IMR-90 (cell line): ENCODE data around the gene FOXP1. TPM values are rescaled to one million over a fixed set of nuclear protein-coding genes. Genes with fewer than 3 reads are reported as not detected.
A peak's percentile ranks its signal among the peaks of the same experiment; 100 is the strongest.

Source experiments
- ATAC-seq: fragments of 200-7000 bp; cut with Tn5 transposase; 2 replicates; pipeline ENCODE4 v1.9.1; 2020; ENCODE audit warnings: low read depth, mild to moderate bottlenecking, moderate library complexity
- BruUV-seq: library from RNA; stranded (reverse); fragments of 400-500 nt; replicated peaks from 2 replicates; lab custom pipeline; 2021; lab: Mats Ljungman, UMichigan
- CTCF ChIA-PET: fragments of 300-600 bp; formaldehyde crosslinking; extraction: SDS; loops from one replicate; lab custom pipeline; 2021; ENCODE audit warnings: antibody characterized with exemption; lab: Yijun Ruan, JAX
- POLR2A ChIA-PET: fragments of 300-600 bp; sonication (Branson Sonifier 250); formaldehyde crosslinking; loops from one replicate; lab custom pipeline; 2022; ENCODE audit warnings: antibody characterized with exemption; ENCODE audit not compliant: unreplicated experiment; lab: Charles Lee
- DNase-seq: peaks from one replicate; pipeline ENCODE4 v3.0.0; 2013
- H2AFZ ChIP-seq: replicated peaks from 2 replicates; pipeline ENCODE3; 2013; ENCODE audit warnings: low read length, mild to moderate bottlenecking; ENCODE audit not compliant: poor library complexity
- H2AK5ac ChIP-seq: 2 replicates; pipeline ENCODE4 v1.6.1; 2013; ENCODE audit warnings: low read depth, low read length, inconsistent platforms
- H2AK9ac ChIP-seq: replicated peaks from 2 replicates; pipeline ENCODE3; 2013; ENCODE audit warnings: mild to moderate bottlenecking, low read depth, low read length, moderate library complexity; ENCODE audit not compliant: poor library complexity
- H2BK120ac ChIP-seq: 2 replicates; pipeline ENCODE4 v1.6.1; 2013; ENCODE audit warnings: low read depth, low read length, inconsistent platforms
- H2BK15ac ChIP-seq: 3 replicates; pipeline ENCODE4 v1.6.1; 2013; ENCODE audit warnings: low read depth, low read length, inconsistent platforms
- H2BK20ac ChIP-seq: 2 replicates; pipeline ENCODE4 v1.6.1; 2013; ENCODE audit warnings: low read depth, mild to moderate bottlenecking, inconsistent platforms, low read length, moderate library complexity
- H2BK5ac ChIP-seq: 2 replicates; pipeline ENCODE4 v1.6.1; 2013; ENCODE audit warnings: mild to moderate bottlenecking, low read depth, low read length, inconsistent platforms; ENCODE audit not compliant: poor library complexity, severe bottlenecking
- H3K14ac ChIP-seq: replicated peaks from 2 replicates; pipeline ENCODE4 v1.6.1; 2013; ENCODE audit warnings: low read depth, low read length, inconsistent platforms
- H3K18ac ChIP-seq: 2 replicates; pipeline ENCODE4 v1.6.1; 2013; ENCODE audit warnings: low read depth, low read length, control low read depth
- H3K23ac ChIP-seq: 2 replicates; pipeline ENCODE4 v1.6.1; 2013; ENCODE audit warnings: low read depth, low read length, inconsistent platforms
- H3K27ac ChIP-seq: 2 replicates; pipeline ENCODE4 v1.5.1; 2013; ENCODE audit warnings: mild to moderate bottlenecking, control low read depth, low read length; ENCODE audit not compliant: insufficient read depth
- H3K27me3 ChIP-seq: 2 replicates; pipeline ENCODE4 v1.6.1; 2013; ENCODE audit warnings: low read length; ENCODE audit not compliant: control insufficient read depth, insufficient read depth
- H3K36me3 ChIP-seq: 2 replicates; pipeline ENCODE4 v1.6.1; 2013; ENCODE audit warnings: low read length, mixed read lengths; ENCODE audit not compliant: control insufficient read depth, insufficient read depth
- H3K4ac ChIP-seq: 2 replicates; pipeline ENCODE4 v1.6.1; 2013; ENCODE audit warnings: low read depth, low read length, inconsistent platforms
- H3K4me1 ChIP-seq: 2 replicates; pipeline ENCODE4 v1.6.1; 2013; ENCODE audit warnings: low read length, mixed read lengths; ENCODE audit not compliant: control insufficient read depth, insufficient read depth
- H3K4me2 ChIP-seq: 2 replicates; pipeline ENCODE4 v1.6.1; 2013; ENCODE audit warnings: low read depth, mild to moderate bottlenecking, control low read depth, low read length, moderate library complexity
- H3K4me3 ChIP-seq: 2 replicates; pipeline ENCODE4 v1.5.1; 2013; ENCODE audit warnings: low read depth, mild to moderate bottlenecking, control low read depth, low read length, moderate library complexity; ENCODE audit not compliant: insufficient read depth
- H3K56ac ChIP-seq: 2 replicates; pipeline ENCODE4 v1.6.1; 2013; ENCODE audit warnings: low read length, inconsistent platforms; ENCODE audit not compliant: insufficient read depth; ENCODE audit errors: extremely low read depth
- H3K79me1 ChIP-seq, 2 experiments: 2 replicates each; pipeline ENCODE4 v1.6.1; 2013; ENCODE audit warnings: low read length in 2 of 2, inconsistent platforms in 1 of 2, low read depth in 1 of 2
- H3K9ac ChIP-seq: 2 replicates; pipeline ENCODE4 v1.6.1; 2013; ENCODE audit warnings: low read depth, low read length, control low read depth
- H3K9me1 ChIP-seq: 2 replicates; pipeline ENCODE4 v1.6.1; 2013; ENCODE audit warnings: low read length, inconsistent platforms; ENCODE audit not compliant: insufficient read depth
- H3K9me3 ChIP-seq: 2 replicates; pipeline ENCODE4 v1.6.1; 2013; ENCODE audit warnings: low read length; ENCODE audit not compliant: control insufficient read depth, insufficient read depth
- H4K20me1 ChIP-seq: 2 replicates; pipeline ENCODE4 v1.6.1; 2013; ENCODE audit warnings: low read length, inconsistent platforms; ENCODE audit not compliant: insufficient read depth
- H4K5ac ChIP-seq: 2 replicates; pipeline ENCODE4 v1.6.1; 2013; ENCODE audit warnings: mild to moderate bottlenecking, low read depth, low read length, control low read depth
- H4K8ac ChIP-seq, 2 experiments: 2 replicates each; pipeline ENCODE4 v1.6.1; 2013; ENCODE audit warnings: low read depth in 2 of 2, low read length in 2 of 2, control low read depth in 1 of 2, inconsistent platforms in 1 of 2
- H4K91ac ChIP-seq: 2 replicates; pipeline ENCODE4 v1.6.1; 2013; ENCODE audit warnings: low read depth, low read length, inconsistent platforms; ENCODE audit not compliant: insufficient read depth
- CEBPB ChIP-seq: IDR thresholded peaks from 2 replicates; pipeline ENCODE4 v1.6.1; 2012; ENCODE audit warnings: low read depth, low read length, improper control_type of control experiment
- CHD1 ChIP-seq: IDR thresholded peaks from 2 replicates; pipeline ENCODE4 v1.6.1; 2012; ENCODE audit warnings: low read depth, low read length, improper control_type of control experiment
- CTCF ChIP-seq: conservative IDR thresholded peaks from 2 replicates; pipeline ENCODE4 v1.5.1; 2012; ENCODE audit warnings: mild to moderate bottlenecking, low read depth, low read length, improper control_type of control experiment
- FOS ChIP-seq: fragments of 150-350 bp; IDR thresholded peaks from 2 replicates; pipeline ENCODE4 v1.6.1; 2016; ENCODE audit warnings: low read depth, low read length
- MAFK ChIP-seq: IDR thresholded peaks from 2 replicates; pipeline ENCODE4 v1.6.1; 2012; ENCODE audit warnings: low read depth, low read length, improper control_type of control experiment
- MAZ ChIP-seq: IDR thresholded peaks from 2 replicates; pipeline ENCODE4 v1.6.1; 2012; ENCODE audit warnings: low read depth, mild to moderate bottlenecking, low read length, improper control_type of control experiment, moderate library complexity, borderline replicate concordance
- MXI1 ChIP-seq: IDR thresholded peaks from 2 replicates; pipeline ENCODE4 v1.6.1; 2012; ENCODE audit warnings: low read depth, mild to moderate bottlenecking, low read length, moderate library complexity, borderline replicate concordance
- POLR2A ChIP-seq: IDR thresholded peaks from 2 replicates; pipeline ENCODE4 v1.6.1; 2012; ENCODE audit warnings: mild to moderate bottlenecking, low read depth, low read length
- RAD21 ChIP-seq: IDR thresholded peaks from 2 replicates; pipeline ENCODE4 v1.6.1; 2012; ENCODE audit warnings: low read length, improper control_type of control experiment
- SMC3 ChIP-seq: fragments of 150-350 bp; IDR thresholded peaks from 2 replicates; pipeline ENCODE4 v1.6.1; 2016; ENCODE audit warnings: low read depth, mild to moderate bottlenecking, antibody characterized with exemption, low read length, moderate library complexity
- USF2 ChIP-seq: fragments of 150-350 bp; IDR thresholded peaks from 2 replicates; pipeline ENCODE4 v1.6.1; 2017; ENCODE audit warnings: mild to moderate bottlenecking, antibody characterized with exemption, low read length, low read depth
- WGBS, 2 experiments: methylation state at CpG; one replicate each; pipeline versions ENCODE4 v1.1.5 to v1.1.7; 2013; ENCODE audit warnings: missing lambda C conversion rate in 2 of 2; ENCODE audit not compliant: insufficient read length in 1 of 2; ENCODE audit errors: extremely low coverage in 2 of 2; 5-methylcytosine and 5-hydroxymethylcytosine counted together
- dilution Hi-C: fragments of 300-500 bp; cut with HindIII; formaldehyde crosslinking; loops from one replicate; pipeline ENCODE4 v1.14.3; 2018; ENCODE audit warnings: low sequenced_read_pairs; ENCODE audit not compliant: unreplicated experiment
- in situ Hi-C: fragments of 300-500 bp; cut with MboI; formaldehyde crosslinking; loops from 3 replicates; pipeline ENCODE4 v1.14.3; 2019; ENCODE audit warnings: low sequenced_read_pairs, inconsistent platforms, mixed read lengths
- intact Hi-C: fragments of 100-400 bp; cut with micrococcal nuclease; formaldehyde crosslinking; loops from 2 replicates; pipeline ENCODE4 v1.10.0; 2022
- polyA plus RNA-seq, 3 experiments: library from polyadenylated mRNA; depleted of rRNA; stranded (reverse); fragments of >200 nt; gene quantifications; 2 replicates each; pipeline ENCODE4 v1.2.3, GENCODE V29; 2012; ENCODE audit warnings: low replicate concordance in 1 of 3
- total RNA-seq: library from RNA; depleted of rRNA; stranded (reverse); fragments of >200 nt; gene quantifications from 2 replicates; pipeline ENCODE4 v1.2.3, GENCODE V29; 2012

FOXP1 gene
- total and polyA plus RNA-seq, 2 of the 4 experiments (the other 2 are of a cell fraction): 37.0 to 132 TPM

GRCh38 chr3:71245971-71246880 lies 337.3 kb downstream of the FOXP1 start (continued):
- no peak for TF ChIP-seq USF2

GRCh38 chr3:71244826-71245488 lies 338.6 kb downstream of the FOXP1 start:
- intact Hi-C loops (loop anchor here (1.0 to 10.0 kb wide), 4 partner anchors 72 to 340 kb away; partner anchors contain the start of gene FOXP1), dilution Hi-C loops (no loop called here), in situ Hi-C loops (no loop called here)
- Histone ChIP-seq H3K9me3 (no peaks in the 10 kb centered on the region), H2AK5ac (no peak overlapping the region), H2BK15ac (0 out of 3 replicates have a peak overlapping the region, but pooled peaks have one; percentile 16), H4K91ac (peak overlapping the region; percentile 81), H4K20me1 (no peaks in the 10 kb centered on the region), H4K8ac (peak overlapping the region; percentile 66 to 94), H3K4me2 (peak overlapping the region; percentile 80), H3K14ac (peak overlapping the region; percentile 69), H2AK9ac (peak overlapping the region; percentile 18), H3K36me3 (no peaks in the 10 kb centered on the region), H3K27me3 (no peaks in the 10 kb centered on the region), H3K23ac (peak overlapping the region; percentile 50), H3K79me1 (peaks cover 19 to 59% of the 10 kb centered on the region in 2 experiments; a peak in 3 of 4 replicates), H3K56ac (peak overlapping the region; percentile 93), H3K4me1 (peaks cover 19% of the 10 kb centered on the region), H3K18ac (peak overlapping the region; percentile 89), H3K4me3 (peak overlapping the region; percentile 40), H4K5ac (peak overlapping the region; percentile 97), H2BK120ac (peak overlapping the region; percentile 94), H3K9ac (peak overlapping the region; percentile 85), H2BK20ac (peak overlapping the region; percentile 55), H3K27ac (peak overlapping the region; percentile 90), H3K4ac (peak overlapping the region; percentile 81), H2BK5ac (peak overlapping the region; percentile 69), H2AFZ (no peak overlapping the region), H3K9me1 (peaks cover 16% of the 10 kb centered on the region)
- POLR2A ChIA-PET: no interaction called here
- no CpG with 5 or more reads among the region's 8 CpGs for WGBS, 2 experiments
- DNase-seq (peak; percentile 83), ATAC-seq (peak; percentile 80)
- CTCF ChIA-PET: no interaction called here
- TF ChIP-seq CHD1: no peak
- 0 out of 2 replicates have a peak, but pooled peaks have one; percentile 8 for TF ChIP-seq CTCF
- 0 out of 2 replicates have a peak, but pooled peaks have one; percentile 17 for TF ChIP-seq RAD21
- peak; percentile 37; the same call in 1 of the 2 replicates for TF ChIP-seq MAZ
- no peak for TF ChIP-seq CEBPB
- no peak for TF ChIP-seq MXI1
- peak; percentile 24; the same call in 1 of the 2 replicates for TF ChIP-seq POLR2A
- no peak for TF ChIP-seq FOS
- no peak for TF ChIP-seq MAFK
- TF ChIP-seq SMC3: no peak
- TSS peak; percentile 63 for BruUV-seq
